H1 (cell line): ENCODE data around the gene LMNTD1.

Source experiments
- BRCA1 ChIP-seq: IDR thresholded peaks from 2 replicates; pipeline ENCODE4 v1.6.1; 2012; ENCODE audit warnings: low read depth, low read length, improper control_type of control experiment
- CEBPB ChIP-seq: IDR thresholded peaks from 2 replicates; pipeline ENCODE4 v1.6.1; 2012; ENCODE audit warnings: low read depth, low read length
- CTCF ChIP-seq, 3 experiments: IDR thresholded peaks; 1 replicate in 2 of 3; 2 replicates in 1 of 3; pipeline versions ENCODE4 v1.5.1 to v1.6.1; 2011; ENCODE audit warnings: low read length in 3 of 3, mild to moderate bottlenecking in 3 of 3, inconsistent platforms in 2 of 3, low read depth in 1 of 3, moderate library complexity in 1 of 3; ENCODE audit not compliant: insufficient read depth in 1 of 3; ENCODE audit errors: control extremely low read depth in 1 of 3
- EP300 ChIP-seq, 2 experiments: IDR thresholded peaks; 1 replicate in 1 of 2; 2 replicates in 1 of 2; pipeline ENCODE4 v1.6.1; 2011 to 2012; ENCODE audit warnings: low read depth in 2 of 2, low read length in 2 of 2, mild to moderate bottlenecking in 2 of 2, borderline replicate concordance in 1 of 2, inconsistent platforms in 1 of 2, moderate library complexity in 1 of 2
- GABPA ChIP-seq: IDR thresholded peaks from 2 replicates; pipeline ENCODE4 v1.6.1; 2011; ENCODE audit warnings: mild to moderate bottlenecking, low read length, moderate library complexity, borderline replicate concordance; ENCODE audit not compliant: insufficient read depth
- MAFK ChIP-seq: IDR thresholded peaks from 2 replicates; pipeline ENCODE4 v1.6.1; 2012; ENCODE audit warnings: low read depth, mild to moderate bottlenecking, improper control_type of control experiment, low read length
- POLR2AphosphoS5 ChIP-seq: IDR thresholded peaks from 2 replicates; pipeline ENCODE4 v1.6.1; 2011; ENCODE audit warnings: low read depth, low read length
- TAF1 ChIP-seq: IDR thresholded peaks from 2 replicates; pipeline ENCODE4 v1.6.1; 2011; ENCODE audit warnings: mild to moderate bottlenecking, low read depth, low read length
- TBP ChIP-seq: IDR thresholded peaks from 2 replicates; pipeline ENCODE4 v1.6.1; 2011; ENCODE audit warnings: low read depth, low read length, improper control_type of control experiment
- YY1 ChIP-seq: IDR thresholded peaks from 2 replicates; pipeline ENCODE4 v1.6.1; 2011; ENCODE audit warnings: low read depth, mild to moderate bottlenecking, low read length
- TF ChIP-seq, protein P1 (sequence below): IDR thresholded peaks from 2 replicates; pipeline ENCODE4 v1.6.1; 2012; ENCODE audit warnings: low read length, inconsistent platforms

- TF ChIP-seq YY1 (no peak), BRCA1 (no peak), CTCF (IDR thresholded peaks at IDR 0.05; ENCODE audit: control extremely low read depth in 1 of 3, insufficient read depth in 1 of 3, low read depth in 1 of 3, low read length in 3 of 3) (no peak), CEBPB (no peak), POLR2AphosphoS5 (no peak), TBP (no peak), TAF1 (no peak), MAFK (no peak), GABPA (no peak), EP300 (IDR thresholded peaks at IDR 0.05; ENCODE audit: borderline replicate concordance in 1 of 2, low read depth in 2 of 2, low read length in 2 of 2) (no peak)
- TF ChIP-seq, protein P1, sequence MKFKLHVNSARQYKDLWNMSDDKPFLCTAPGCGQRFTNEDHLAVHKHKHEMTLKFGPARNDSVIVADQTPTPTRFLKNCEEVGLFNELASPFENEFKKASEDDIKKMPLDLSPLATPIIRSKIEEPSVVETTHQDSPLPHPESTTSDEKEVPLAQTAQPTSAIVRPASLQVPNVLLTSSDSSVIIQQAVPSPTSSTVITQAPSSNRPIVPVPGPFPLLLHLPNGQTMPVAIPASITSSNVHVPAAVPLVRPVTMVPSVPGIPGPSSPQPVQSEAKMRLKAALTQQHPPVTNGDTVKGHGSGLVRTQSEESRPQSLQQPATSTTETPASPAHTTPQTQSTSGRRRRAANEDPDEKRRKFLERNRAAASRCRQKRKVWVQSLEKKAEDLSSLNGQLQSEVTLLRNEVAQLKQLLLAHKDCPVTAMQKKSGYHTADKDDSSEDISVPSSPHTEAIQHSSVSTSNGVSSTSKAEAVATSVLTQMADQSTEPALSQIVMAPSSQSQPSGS, result no peak
Observed at GRCh38 chr12:25587346-25587745, 34.3 kb upstream of the LMNTD1 start.
